DMS53 (cell line): ENCODE results near the gene RHBDL1.

ENCODE experiments used
- DNase-seq: peaks from one replicate; lab custom pipeline; 2025; lab: John Stamatoyannopoulos, UW

The RHBDL1 gene

GRCh38 chr16:657487-657886, 18.0 kb upstream of the RHBDL1 start:
- no peak for DNase-seq

- DNase-seq = no peak
Measured at GRCh38 chr16:658679-659571, 16.5 kb upstream of the RHBDL1 start.

- no peak for DNase-seq
Measured at GRCh38 chr16:659618-660017, 15.9 kb upstream of the RHBDL1 start.

GRCh38 chr16:660132-660458, 15.4 kb upstream of the RHBDL1 start:
- no peak for DNase-seq

GRCh38 chr16:660459-661183, 14.8 kb upstream of the RHBDL1 start:
- peak; percentile 98 for DNase-seq

GRCh38 chr16:661184-661821, 14.2 kb upstream of the RHBDL1 start:
- no peak for DNase-seq

GRCh38 chr16:662095-662494, 13.4 kb upstream of the RHBDL1 start:
- DNase-seq = no peak

GRCh38 chr16:662597-662996, 12.9 kb upstream of the RHBDL1 start:
- no peak for DNase-seq

- DNase-seq = no peak
Measured at GRCh38 chr16:666572-666971, 8.9 kb upstream of the RHBDL1 start.

GRCh38 chr16:667113-667779, 8.2 kb upstream of the RHBDL1 start:
- DNase-seq = no peak

- DNase-seq = peak; percentile 95
Measured at GRCh38 chr16:667780-668518, 7.5 kb upstream of the RHBDL1 start, which contains the start of gene RHOT2. RHOT2 (plus strand) TSS chr16:668132; CDS start chr16:668200, 68 bp downstream.

GRCh38 chr16:668519-669171, 6.8 kb upstream of the RHBDL1 start:
- DNase-seq = peak; percentile 51

GRCh38 chr16:669666-670065, 5.8 kb upstream of the RHBDL1 start:
- no peak for DNase-seq

GRCh38 chr16:670485-671352, 4.8 kb upstream of the RHBDL1 start:
- no peak for DNase-seq

GRCh38 chr16:671353-672131, 3.9 kb upstream of the RHBDL1 start:
- no peak for DNase-seq

- DNase-seq = no peak
Measured at GRCh38 chr16:672371-672770, 3.1 kb upstream of the RHBDL1 start.

GRCh38 chr16:672851-673250, 2.6 kb upstream of the RHBDL1 start:
- DNase-seq = no peak

- no peak for DNase-seq
Measured at GRCh38 chr16:673399-673991, 2.0 kb upstream of the RHBDL1 start.
